HG02571 (cell line): ENCODE results near the gene RIN2.
"Not testable (repeated sequence)": the region's sequence is repeated elsewhere in the genome, so short reads cannot be mapped to it uniquely, and the experiment has no call there.

ENCODE experiments used
- ATAC-seq: cut with Tn5 transposase; IDR thresholded peaks from one replicate; pipeline ENCODE4 v1.9.1; 2021; ENCODE audit warnings: mild to moderate bottlenecking, moderate library complexity; ENCODE audit not compliant: unreplicated experiment

Gene RIN2

GRCh38 chr20:19738951-19739350 lies 19.1 kb upstream of the RIN2 start:
- ATAC-seq = no peak

DNA sequence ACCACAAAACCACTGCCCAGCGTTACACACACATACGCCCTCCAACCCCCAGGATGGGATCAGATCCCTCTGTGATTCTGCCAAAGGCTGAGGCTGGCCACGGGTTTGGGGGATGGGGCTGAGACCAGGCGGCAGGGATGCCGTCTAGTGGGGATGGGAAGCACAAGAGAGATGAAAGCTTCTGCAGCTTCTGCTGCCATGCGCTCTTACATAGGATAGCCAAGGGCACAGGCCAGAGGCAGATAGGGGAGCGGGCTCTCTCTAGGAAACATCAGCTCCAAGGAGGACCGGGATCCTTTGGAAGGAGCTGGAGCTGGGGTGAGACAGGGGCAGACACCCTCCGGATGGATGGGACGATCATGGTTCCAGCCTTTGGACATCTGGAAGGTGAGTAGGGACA lies 18.7 kb upstream of the RIN2 start:
- ATAC-seq = no peak

DNA sequence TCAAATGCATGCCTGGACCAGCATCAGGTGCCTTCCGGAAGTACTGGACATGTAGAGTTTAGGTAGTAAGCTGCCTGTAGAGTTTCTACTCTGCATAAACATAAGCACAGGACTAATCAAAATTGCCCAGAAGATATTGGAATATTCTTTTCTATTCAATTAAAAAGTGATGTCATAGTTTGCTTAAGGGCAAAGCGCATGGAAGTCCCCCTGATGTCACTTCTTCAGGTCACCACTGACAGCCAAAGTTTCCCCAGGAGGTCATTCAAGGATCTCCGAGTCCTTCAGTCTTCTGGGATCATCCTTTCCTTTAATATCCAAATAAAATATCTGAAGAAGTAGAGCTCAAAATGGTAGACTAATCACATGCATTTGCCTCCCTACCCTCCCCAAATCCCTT lies 17.5 kb upstream of the RIN2 start:
- no peak for ATAC-seq

- ATAC-seq = no peak
These were observed 16.1 kb upstream of the RIN2 start for GRCh38 chr20:19741924-19742323.

DNA sequence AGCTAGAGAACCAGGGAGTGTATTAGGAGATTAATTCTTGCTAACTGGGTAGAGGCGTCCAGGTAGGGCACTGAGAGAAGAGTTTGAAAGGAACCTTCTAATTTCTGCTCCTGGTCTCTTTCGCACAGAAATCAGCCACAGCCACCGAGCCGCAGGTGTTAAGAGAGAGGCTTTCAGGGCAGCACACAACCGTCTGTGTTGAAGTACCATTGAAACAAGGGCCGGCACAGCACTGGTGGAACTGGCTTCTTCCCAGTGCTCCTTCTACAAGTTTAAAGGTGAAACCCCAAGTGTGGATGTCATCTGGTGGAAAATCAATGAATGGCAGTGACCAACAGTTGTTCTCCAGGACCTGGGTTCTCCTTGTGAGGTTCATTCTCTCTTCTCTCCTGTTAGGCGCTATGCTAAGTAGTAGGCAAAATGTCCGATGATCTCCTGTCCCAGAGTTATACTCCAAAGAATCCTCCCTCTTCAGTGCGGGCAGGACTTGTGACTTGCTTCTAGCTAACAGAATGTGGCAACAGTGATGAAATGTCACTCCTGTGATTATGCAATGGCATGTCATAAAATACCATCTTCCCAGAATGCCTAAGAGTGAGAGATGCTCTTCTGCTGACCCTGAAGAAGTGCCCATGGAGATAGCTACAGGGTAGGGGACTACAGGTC lies 15.0 kb upstream of the RIN2 start:
- no peak for ATAC-seq

GRCh38 chr20:19743640-19743995 lies 14.4 kb upstream of the RIN2 start:
- no peak for ATAC-seq

DNA sequence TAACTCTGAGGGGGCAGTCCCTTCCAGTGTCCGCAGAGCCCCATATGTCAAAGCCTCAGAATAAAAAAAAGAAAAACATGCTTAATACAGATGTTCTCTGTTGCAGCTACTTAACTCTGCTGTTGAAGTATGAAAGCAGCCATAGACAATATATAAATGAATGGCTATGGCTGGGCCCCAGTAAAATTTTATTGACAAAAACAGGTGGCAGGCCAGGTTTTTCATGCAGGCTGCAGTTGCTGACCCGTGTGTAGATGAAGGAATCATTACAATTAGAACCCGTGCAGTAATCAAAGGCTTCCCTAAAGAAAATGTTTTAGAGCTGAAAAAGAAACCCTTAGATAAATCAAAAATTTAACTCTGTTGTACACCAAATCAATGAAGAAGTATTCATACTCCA lies 13.0 kb upstream of the RIN2 start:
- no peak for ATAC-seq

DNA sequence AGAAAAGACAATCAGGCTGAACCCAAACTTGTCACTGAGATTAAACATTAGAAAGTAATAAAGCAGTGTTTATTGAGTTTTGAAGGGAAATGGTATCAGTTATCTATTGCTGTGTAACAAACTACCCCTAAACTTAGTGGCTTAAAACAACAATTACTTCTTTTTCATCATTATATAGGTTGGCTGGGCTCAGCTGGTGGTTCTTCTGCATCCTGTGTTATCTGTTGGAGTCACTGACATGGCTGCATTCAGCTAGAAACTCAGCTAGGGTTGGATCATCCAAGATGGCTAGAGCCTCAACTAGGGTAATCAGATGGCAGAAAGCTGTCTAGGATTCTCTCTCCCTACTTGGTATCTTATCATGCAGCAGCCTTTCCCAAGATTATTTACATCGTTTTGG lies 12.5 kb upstream of the RIN2 start:
- no peak for ATAC-seq

DNA sequence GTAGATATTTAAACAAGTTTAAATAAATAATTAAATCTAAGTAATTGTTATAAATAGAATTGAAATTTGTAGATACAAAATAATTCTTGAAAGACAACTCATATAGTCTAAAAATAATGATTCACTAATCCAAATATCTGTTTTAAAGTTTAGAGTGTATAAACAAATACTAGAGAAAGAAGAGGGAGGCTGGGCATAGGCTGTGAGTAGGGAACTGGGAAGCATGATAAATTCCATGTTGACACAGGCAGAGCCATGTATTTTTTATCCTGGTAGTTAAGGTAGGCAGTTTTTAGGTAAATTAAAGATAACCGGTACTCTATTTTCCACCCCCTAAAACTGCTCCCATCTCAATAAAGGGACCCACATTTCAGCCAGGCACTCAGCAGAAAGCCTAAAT lies 11.7 kb upstream of the RIN2 start:
- ATAC-seq = no peak

GRCh38 chr20:19747903-19748302 lies 10.2 kb upstream of the RIN2 start:
- ATAC-seq = no peak

- no peak for ATAC-seq
These were observed 9.4 kb upstream of the RIN2 start for GRCh38 chr20:19748681-19749080.

DNA sequence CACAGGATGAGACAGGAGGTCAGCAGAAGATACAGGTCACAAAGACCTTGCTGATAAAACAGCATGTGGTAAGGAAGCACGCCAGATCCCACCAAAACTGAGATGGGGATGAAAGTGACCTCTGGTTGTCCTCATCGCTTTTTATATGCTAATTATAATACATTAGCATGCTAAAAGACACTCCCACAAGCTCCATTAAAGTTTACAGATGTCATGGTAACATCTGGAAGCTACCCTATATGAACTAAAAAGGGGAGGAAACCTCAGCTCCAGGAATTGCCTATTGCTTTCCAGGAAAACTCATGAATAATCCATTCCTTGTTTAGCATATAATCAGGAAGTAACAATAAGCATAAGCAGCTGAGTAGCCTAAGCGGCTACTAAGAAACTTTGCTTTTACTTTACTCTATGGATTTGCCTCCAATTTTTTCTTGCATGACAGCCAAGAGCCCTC lies 8.4 kb upstream of the RIN2 start:
- no peak for ATAC-seq

GRCh38 chr20:19750101-19750606 lies 7.9 kb upstream of the RIN2 start:
- ATAC-seq = no peak

DNA sequence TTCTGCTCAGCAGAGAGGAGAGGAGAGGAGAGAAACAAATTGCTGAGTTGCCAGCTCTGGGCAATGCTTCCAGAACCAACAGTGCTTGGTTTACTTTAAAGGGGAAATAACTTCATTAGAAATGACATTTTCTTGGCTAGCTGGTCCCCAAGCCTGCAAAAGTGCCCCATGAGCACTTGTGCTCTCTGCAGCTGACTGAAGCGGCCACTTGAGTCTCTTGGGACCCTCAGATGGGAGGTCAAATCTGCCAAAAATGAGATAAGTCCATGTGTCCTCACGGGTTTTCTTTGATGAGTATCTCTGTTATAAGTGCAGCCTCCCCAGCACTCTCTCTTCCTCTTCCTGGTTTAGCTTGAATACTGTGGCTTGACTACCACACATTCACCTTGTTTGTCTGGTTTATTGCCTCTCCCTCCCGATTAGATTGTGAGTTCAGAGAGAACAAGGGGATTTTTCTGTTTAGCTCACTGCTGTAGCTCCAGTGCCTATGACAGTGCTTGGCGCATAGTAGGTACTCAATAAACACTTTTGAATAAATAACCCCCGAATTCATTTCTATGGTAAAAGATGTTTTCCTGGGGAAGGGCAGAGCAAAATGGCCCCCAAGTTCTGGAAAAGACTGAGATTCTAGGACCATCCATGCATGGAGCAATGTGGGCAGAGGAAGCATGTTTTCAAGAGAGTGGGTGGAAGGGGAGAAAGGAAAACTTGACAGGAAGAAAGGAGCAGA lies 7.0 kb upstream of the RIN2 start:
- ATAC-seq = no peak

GRCh38 chr20:19754201-19754600 lies 3.9 kb upstream of the RIN2 start:
- ATAC-seq = not testable (repeated sequence)

- no peak for ATAC-seq
These were observed 1.1 kb upstream of the RIN2 start for GRCh38 chr20:19756761-19757486.

DNA sequence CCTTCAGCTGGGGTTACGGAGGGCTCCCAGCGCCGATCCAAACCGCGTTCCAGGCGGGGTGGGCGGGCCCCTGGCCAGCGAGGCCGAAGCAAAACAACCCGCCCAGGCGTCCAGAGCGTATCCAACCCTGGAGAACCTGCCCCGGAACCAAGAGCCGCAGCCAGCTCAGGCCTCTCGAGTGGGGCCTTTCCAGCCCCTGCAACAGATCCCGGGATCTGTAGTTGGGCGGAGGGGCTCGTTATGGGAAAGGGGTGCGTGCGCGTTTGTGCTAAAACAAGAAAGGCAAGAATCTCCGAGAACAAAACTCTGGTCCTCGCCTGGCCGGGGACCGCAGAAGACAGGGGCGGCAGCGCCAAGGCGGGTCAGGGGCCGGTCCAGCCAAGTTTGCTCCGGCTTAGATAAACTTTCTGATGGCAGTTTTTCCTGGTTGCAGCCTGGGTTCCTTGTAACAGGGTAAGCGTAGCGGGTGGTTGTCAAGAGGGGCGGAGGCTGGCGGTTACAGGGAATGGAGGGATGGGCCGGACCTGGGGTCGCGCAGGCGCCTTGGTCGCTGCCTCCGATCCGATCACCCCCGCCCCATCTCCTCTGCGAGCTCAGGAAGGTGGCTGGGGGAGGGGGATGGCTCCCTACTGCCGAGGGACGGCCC lies 448 bp upstream of the RIN2 start:
- ATAC-seq = no peak

- no peak for ATAC-seq
These were observed 658 bp downstream of the RIN2 start for GRCh38 chr20:19758501-19759331.

DNA sequence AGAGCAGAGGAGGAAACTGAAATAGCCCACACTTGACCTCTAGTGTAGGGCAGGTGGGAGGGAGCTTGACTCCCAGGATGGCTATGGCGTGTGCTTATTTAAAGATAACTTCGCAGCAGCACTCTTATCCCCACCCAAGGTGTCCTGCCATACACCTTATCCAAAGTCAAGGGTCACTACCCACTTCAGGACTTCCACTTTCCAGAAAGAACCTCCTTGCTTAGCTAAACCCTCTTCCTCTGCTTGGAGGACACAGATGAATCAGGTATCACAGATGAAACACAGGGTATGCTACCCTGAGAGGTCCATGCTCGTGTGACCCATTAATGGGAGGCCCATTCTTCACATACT lies 2.3 kb downstream of the RIN2 start:
- no peak for ATAC-seq

GRCh38 chr20:19761326-19761725 lies 3.3 kb downstream of the RIN2 start:
- ATAC-seq = no peak

DNA sequence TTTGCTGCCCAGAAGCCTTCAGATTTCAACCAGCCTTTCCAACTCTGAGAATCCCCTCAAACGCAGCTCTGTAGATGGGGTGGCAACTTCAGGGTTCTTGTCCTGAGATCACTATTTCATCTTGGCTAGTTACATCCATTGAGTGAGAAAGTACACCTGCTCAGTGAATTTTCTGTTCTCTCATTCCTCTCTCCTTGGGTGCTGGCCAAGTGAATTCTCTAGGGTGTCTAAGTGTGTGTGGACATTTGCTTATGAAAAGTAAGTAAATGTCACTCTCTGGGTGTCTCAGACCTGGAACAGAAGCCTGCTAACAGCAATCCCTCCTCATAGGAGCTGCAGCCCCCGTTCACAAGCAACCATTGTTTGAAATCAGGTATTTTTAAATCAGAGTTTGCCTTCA lies 3.8 kb downstream of the RIN2 start:
- no peak for ATAC-seq
